ENCODE measurements around the gene GNAQ. TPM values are rescaled to one million over a fixed set of nuclear protein-coding genes. Genes with fewer than 3 reads are reported as not detected.

The GNAQ gene
- total and polyA plus RNA-seq, 2 of the 4 experiments (the other 2 are of a cell fraction), result 23.1 to 50.7 TPM

- H2BK120ac ChIP-seq (ENCODE audit: low read depth, low read length), result no peak overlapping the region; the same call in 1 of the 2 replicates
- WGBS, 2 experiments (ENCODE audit: extremely low coverage in 2 of 2, insufficient read length in 1 of 2), result no CpG with 5 or more reads among the region's 5 CpGs
- H2BK5ac ChIP-seq (ENCODE audit: low read depth, low read length, poor library complexity, severe bottlenecking), result no peak overlapping the region
- H3K4me1 ChIP-seq (ENCODE audit: control insufficient read depth, insufficient read depth, low read length), result peaks cover 6% of the 10 kb centered on the region
- dilution Hi-C loops (cut with HindIII; ENCODE audit: low sequenced_read_pairs, unreplicated experiment) (no loop called here), in situ Hi-C loops (cut with MboI; ENCODE audit: low sequenced_read_pairs) (no loop called here), intact Hi-C loops (cut with micrococcal nuclease) (no loop called here)
- ATAC-seq (ENCODE audit: low read depth) (peak; percentile 73), DNase-seq (peak; percentile 36)
- CTCF ChIA-PET, result interaction anchor here (0.7 kb wide), 1 partner anchor 152 kb away, joined by 3 read pairs; no protein-coding TSS in a partner anchor
- no peak overlapping the region for H3K18ac ChIP-seq (ENCODE audit: low read depth, low read length)
- H3K9me3 ChIP-seq (ENCODE audit: control insufficient read depth, insufficient read depth, low read length), result no peaks in the 10 kb centered on the region
- POLR2A ChIA-PET (ENCODE audit: unreplicated experiment), result interaction anchor here (0.8 kb wide), 1 partner anchor 10 kb away, joined by 3 read pairs; no protein-coding TSS in a partner anchor
- no peak overlapping the region for H3K4me3 ChIP-seq (ENCODE audit: insufficient read depth, low read depth, low read length)
- no peak overlapping the region for H4K8ac ChIP-seq (ENCODE audit: low read depth in 2 of 2, low read length in 2 of 2)
- H3K36me3 ChIP-seq (ENCODE audit: control insufficient read depth, insufficient read depth, low read length), result no peaks in the 10 kb centered on the region
- H3K23ac ChIP-seq (ENCODE audit: low read depth, low read length), result no peak overlapping the region; the same call in 1 of the 2 replicates
- peaks cover 4 to 43% of the 10 kb centered on the region in 2 experiments; a peak in 3 of 4 replicates for H3K79me1 ChIP-seq (ENCODE audit: low read depth in 1 of 2, low read length in 2 of 2)
- H3K4me2 ChIP-seq (ENCODE audit: low read depth, low read length), result peak overlapping the region; percentile 32; the same call in 1 of the 2 replicates
- peak overlapping the region; percentile 31; the same call in 1 of the 2 replicates for H2BK20ac ChIP-seq (ENCODE audit: low read depth, low read length)
- H3K4ac ChIP-seq (ENCODE audit: low read depth, low read length), result no peak overlapping the region
- no peak overlapping the region for H3K9ac ChIP-seq (ENCODE audit: low read depth, low read length)
- H2AK9ac ChIP-seq (replicated peaks; ENCODE audit: low read depth, low read length, poor library complexity), result peak overlapping the region; percentile 51
- no peak overlapping the region for H4K91ac ChIP-seq (ENCODE audit: insufficient read depth, low read depth, low read length)
- H3K27me3 ChIP-seq (ENCODE audit: control insufficient read depth, insufficient read depth, low read length), result no peaks in the 10 kb centered on the region
- peak overlapping the region; percentile 44; the same call in 1 of the 3 replicates for H2BK15ac ChIP-seq (ENCODE audit: low read depth, low read length)
- 0 out of 2 replicates have a peak, but pooled peaks cover 3% of the 10 kb centered on the region for H4K20me1 ChIP-seq (ENCODE audit: insufficient read depth, low read length)
- peak overlapping the region; percentile 39; the same call in 1 of the 2 replicates for H2AK5ac ChIP-seq (ENCODE audit: low read depth, low read length)
- no peak overlapping the region for H3K27ac ChIP-seq (ENCODE audit: insufficient read depth, low read length)
- no peak overlapping the region; the same call in 1 of the 2 replicates for H3K14ac ChIP-seq (replicated peaks; ENCODE audit: low read depth, low read length)
- TF ChIP-seq MAZ (IDR thresholded peaks at IDR 0.05; ENCODE audit: borderline replicate concordance, low read depth, low read length) (no peak), SMC3 (IDR thresholded peaks at IDR 0.05; ENCODE audit: low read depth, low read length) (no peak), RAD21 (IDR thresholded peaks at IDR 0.05; ENCODE audit: low read length) (no peak), MAFK (IDR thresholded peaks at IDR 0.05; ENCODE audit: low read depth, low read length) (no peak)
- TF ChIP-seq, protein P1, sequence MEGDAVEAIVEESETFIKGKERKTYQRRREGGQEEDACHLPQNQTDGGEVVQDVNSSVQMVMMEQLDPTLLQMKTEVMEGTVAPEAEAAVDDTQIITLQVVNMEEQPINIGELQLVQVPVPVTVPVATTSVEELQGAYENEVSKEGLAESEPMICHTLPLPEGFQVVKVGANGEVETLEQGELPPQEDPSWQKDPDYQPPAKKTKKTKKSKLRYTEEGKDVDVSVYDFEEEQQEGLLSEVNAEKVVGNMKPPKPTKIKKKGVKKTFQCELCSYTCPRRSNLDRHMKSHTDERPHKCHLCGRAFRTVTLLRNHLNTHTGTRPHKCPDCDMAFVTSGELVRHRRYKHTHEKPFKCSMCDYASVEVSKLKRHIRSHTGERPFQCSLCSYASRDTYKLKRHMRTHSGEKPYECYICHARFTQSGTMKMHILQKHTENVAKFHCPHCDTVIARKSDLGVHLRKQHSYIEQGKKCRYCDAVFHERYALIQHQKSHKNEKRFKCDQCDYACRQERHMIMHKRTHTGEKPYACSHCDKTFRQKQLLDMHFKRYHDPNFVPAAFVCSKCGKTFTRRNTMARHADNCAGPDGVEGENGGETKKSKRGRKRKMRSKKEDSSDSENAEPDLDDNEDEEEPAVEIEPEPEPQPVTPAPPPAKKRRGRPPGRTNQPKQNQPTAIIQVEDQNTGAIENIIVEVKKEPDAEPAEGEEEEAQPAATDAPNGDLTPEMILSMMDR (conservative IDR thresholded peaks at IDR 0.05; ENCODE audit: low read depth, low read length), result no peak
- H4K5ac ChIP-seq (ENCODE audit: low read depth, low read length), result no peak overlapping the region
- no peak overlapping the region for H3K56ac ChIP-seq (ENCODE audit: extremely low read depth, insufficient read depth, low read length)
- no TSS peak for BruUV-seq (replicated peaks)
- no peak overlapping the region for H2AFZ ChIP-seq (replicated peaks; ENCODE audit: low read length, poor library complexity)
- H3K9me1 ChIP-seq (ENCODE audit: insufficient read depth, low read length), result peaks cover 7% of the 10 kb centered on the region
Observed at GRCh38 chr9:77883846-77884771, 147.5 kb downstream of the GNAQ start.

Data from IMR-90 (cell line).